SK-N-SH (cell line): Measurements from ENCODE around the gene FCER1G. TPM values are rescaled to one million over a fixed set of nuclear protein-coding genes. Genes with fewer than 3 reads are reported as not detected.
A peak's percentile ranks its signal among the peaks of the same experiment; 100 is the strongest.

Experiments
- CTCF ChIA-PET: fragments of 300-600, 350-600 bp; formaldehyde crosslinking; extraction: SDS; loops from one replicate; lab custom pipeline; 2021; lab: Yijun Ruan, JAX
- POLR2A ChIA-PET: fragments of 350-600 bp; sonication (Branson Sonifier 250); formaldehyde crosslinking; extraction: SDS; loops from one replicate; lab custom pipeline; 2020; ENCODE audit warnings: antibody characterized with exemption, inconsistent platforms; lab: Yijun Ruan, JAX
- DNase-seq: peaks from one replicate; pipeline ENCODE4 v3.0.0; 2012
- H2AFZ ChIP-seq: fragments of 200-600 bp; sonication (generic); 2 replicates; pipeline ENCODE4 v1.8.1; 2016; ENCODE audit warnings: antibody characterized with exemption, mild to moderate bottlenecking, low read depth
- H3F3A ChIP-seq: fragments of 200-600 bp; sonication (generic); replicated peaks from 2 replicates; pipeline ENCODE3; 2016; ENCODE audit warnings: antibody characterized with exemption, mild to moderate bottlenecking; ENCODE audit not compliant: insufficient read depth
- H3K27ac ChIP-seq, 2 experiments: fragments of 200-500 bp in 1 of 2; fragments of 200-600 bp in 1 of 2; sonication (Bioruptor generic) in 1 of 2; sonication (generic), shearing (Covaris generic) in 1 of 2; 2 replicates each; pipeline versions ENCODE4 v1.5.1 to v1.6.1; 2014 to 2016; ENCODE audit warnings: low read depth in 2 of 2, inconsistent platforms in 1 of 2, low read length in 1 of 2, mild to moderate bottlenecking in 1 of 2, mixed read lengths in 1 of 2
- H3K27me3 ChIP-seq: fragments of 200-600 bp; sonication (generic), shearing (Covaris generic); 2 replicates; pipeline ENCODE4 v1.6.1; 2016; ENCODE audit warnings: mixed run types; ENCODE audit not compliant: insufficient read depth
- H3K36me3 ChIP-seq, 2 experiments: fragments of 200-500 bp in 1 of 2; fragments of 200-600 bp in 1 of 2; sonication (Bioruptor generic) in 1 of 2; sonication (generic) in 1 of 2; replicated peaks in 1 of 2; 2 replicates each; pipeline versions ENCODE3 to v1.5.1; 2014 to 2016; ENCODE audit warnings: low read length in 1 of 2, mild to moderate bottlenecking in 1 of 2; ENCODE audit not compliant: insufficient read depth in 2 of 2, control insufficient read depth in 1 of 2
- H3K4me1 ChIP-seq, 2 experiments: fragments of 200-500 bp in 1 of 2; fragments of 200-600 bp in 1 of 2; sonication (Bioruptor generic) in 1 of 2; sonication (generic), shearing (Covaris generic) in 1 of 2; 2 replicates each; pipeline versions ENCODE4 v1.5.1 to v1.6.1; 2014 to 2016; ENCODE audit warnings: low read depth in 1 of 2, low read length in 1 of 2, mixed run types in 1 of 2; ENCODE audit not compliant: insufficient read depth in 2 of 2, control insufficient read depth in 1 of 2
- H3K4me2 ChIP-seq: fragments of 200-600 bp; sonication (generic), shearing (Covaris generic); 2 replicates; pipeline ENCODE4 v1.6.1; 2017; ENCODE audit warnings: mixed run types
- H3K4me3 ChIP-seq, 2 experiments: fragments of 200-500 bp in 1 of 2; fragments of 200-600 bp in 1 of 2; sonication (Bioruptor generic) in 1 of 2; sonication (generic), shearing (Covaris generic) in 1 of 2; 2 replicates each; pipeline versions ENCODE4 v1.5.1 to v1.8.1; 2014 to 2016; ENCODE audit warnings: low read depth in 2 of 2, inconsistent platforms in 1 of 2, low read length in 1 of 2, mild to moderate bottlenecking in 1 of 2, mixed read lengths in 1 of 2, moderate library complexity in 1 of 2
- H3K79me2 ChIP-seq: fragments of 200-600 bp; sonication (generic); 2 replicates; pipeline ENCODE4 v1.8.1; 2017; ENCODE audit warnings: mild to moderate bottlenecking; ENCODE audit not compliant: insufficient read depth
- H3K9ac ChIP-seq: fragments of 200-600 bp; sonication (generic); 2 replicates; pipeline ENCODE4 v1.6.1; 2017; ENCODE audit warnings: mixed run types
- H3K9me2 ChIP-seq: fragments of 200-600 bp; sonication (generic); 2 replicates; pipeline ENCODE4 v1.6.1; 2017; ENCODE audit warnings: mixed run types
- H3K9me3 ChIP-seq: fragments of 200-600 bp; sonication (generic); 2 replicates; pipeline ENCODE4 v1.6.1; 2017; ENCODE audit warnings: mixed run types, mild to moderate bottlenecking, moderate library complexity
- H4K20me1 ChIP-seq: fragments of 200-600 bp; sonication (generic); 2 replicates; pipeline ENCODE4 v1.6.1; 2017; ENCODE audit warnings: mild to moderate bottlenecking, mixed run types; ENCODE audit not compliant: insufficient read depth
- ELF1 ChIP-seq: IDR thresholded peaks from 2 replicates; pipeline ENCODE4 v1.4.0; 2012
- FOXJ3 ChIP-seq: sonication (generic); formaldehyde crosslinking; IDR thresholded peaks from 2 replicates; pipeline ENCODE4 v1.5.1; 2020; ENCODE audit warnings: mild to moderate bottlenecking, missing genetic modification reagents
- FOXM1 ChIP-seq: IDR thresholded peaks from 2 replicates; pipeline ENCODE4 v1.4.0; 2012; ENCODE audit warnings: low read depth, mild to moderate bottlenecking
- GABPA ChIP-seq: IDR thresholded peaks from 2 replicates; pipeline ENCODE4 v1.4.0; 2012; ENCODE audit warnings: low read depth, mild to moderate bottlenecking
- GATA2 ChIP-seq: sonication (generic); formaldehyde crosslinking; IDR thresholded peaks from 2 replicates; pipeline ENCODE4 v1.5.0; 2020; ENCODE audit warnings: mild to moderate bottlenecking, missing genetic modification reagents
- MEF2A ChIP-seq: IDR thresholded peaks from 2 replicates; pipeline ENCODE4 v1.4.0; 2012; ENCODE audit warnings: low read depth, borderline replicate concordance
- MXI1 ChIP-seq: IDR thresholded peaks from 2 replicates; pipeline ENCODE4 v1.6.1; 2012; ENCODE audit warnings: mild to moderate bottlenecking, low read depth, low read length, improper control_type of control experiment
- NFIC ChIP-seq: IDR thresholded peaks from 2 replicates; pipeline ENCODE4 v1.4.0; 2012; ENCODE audit warnings: borderline replicate concordance
- NRF1 ChIP-seq: IDR thresholded peaks from 2 replicates; pipeline ENCODE4 v1.6.1; 2012; ENCODE audit warnings: low read depth, mild to moderate bottlenecking, low read length
- POLR2AphosphoS5 ChIP-seq: IDR thresholded peaks from 2 replicates; pipeline ENCODE4 v1.6.1; 2012; ENCODE audit warnings: low read depth, low read length
- RCOR1 ChIP-seq: fragments of 150-350 bp; IDR thresholded peaks from 2 replicates; pipeline ENCODE4 v1.6.1; 2017; ENCODE audit warnings: antibody characterized with exemption, low read length
- RFX5 ChIP-seq: IDR thresholded peaks from 2 replicates; pipeline ENCODE4 v1.6.1; 2012; ENCODE audit warnings: mild to moderate bottlenecking, improper control_type of control experiment, low read length
- SMC3 ChIP-seq: IDR thresholded peaks from 2 replicates; pipeline ENCODE4 v1.6.1; 2012; ENCODE audit warnings: low read depth, low read length, improper control_type of control experiment
- WGBS: methylation state at CpG from one replicate; pipeline ENCODE4 v1.1.6; 2017; ENCODE audit warnings: low lambda C conversion rate; 5-methylcytosine and 5-hydroxymethylcytosine counted together
- polyA plus RNA-seq, 3 experiments: library from polyadenylated mRNA; depleted of rRNA; stranded (reverse); fragments of >200 nt; gene quantifications; 2 replicates each; pipeline ENCODE4 v1.2.3, GENCODE V29; 2012
- TF ChIP-seq, protein P1 (sequence below): fragments of 150-350 bp; IDR thresholded peaks from 2 replicates; pipeline ENCODE4 v1.6.1; 2017; ENCODE audit warnings: antibody characterized with exemption, low read length, low read depth, borderline replicate concordance
- TF ChIP-seq, protein P2 (sequence below): IDR thresholded peaks from 2 replicates; pipeline ENCODE4; 2012
- TF ChIP-seq, protein P3 (sequence below): IDR thresholded peaks from 2 replicates; pipeline ENCODE4 v1.4.0; 2012; ENCODE audit warnings: low read depth
- TF ChIP-seq, protein P4 (sequence below): fragments of 200-600 bp; sonication (generic); IDR thresholded peaks from 2 replicates; pipeline ENCODE4 v1.6.1; 2017; ENCODE audit warnings: antibody characterized with exemption, mild to moderate bottlenecking, moderate library complexity

The FCER1G gene
- polyA plus RNA-seq, 1 of the 3 experiments (the other 2 are of a cell fraction), result 0.61 TPM

DNA sequence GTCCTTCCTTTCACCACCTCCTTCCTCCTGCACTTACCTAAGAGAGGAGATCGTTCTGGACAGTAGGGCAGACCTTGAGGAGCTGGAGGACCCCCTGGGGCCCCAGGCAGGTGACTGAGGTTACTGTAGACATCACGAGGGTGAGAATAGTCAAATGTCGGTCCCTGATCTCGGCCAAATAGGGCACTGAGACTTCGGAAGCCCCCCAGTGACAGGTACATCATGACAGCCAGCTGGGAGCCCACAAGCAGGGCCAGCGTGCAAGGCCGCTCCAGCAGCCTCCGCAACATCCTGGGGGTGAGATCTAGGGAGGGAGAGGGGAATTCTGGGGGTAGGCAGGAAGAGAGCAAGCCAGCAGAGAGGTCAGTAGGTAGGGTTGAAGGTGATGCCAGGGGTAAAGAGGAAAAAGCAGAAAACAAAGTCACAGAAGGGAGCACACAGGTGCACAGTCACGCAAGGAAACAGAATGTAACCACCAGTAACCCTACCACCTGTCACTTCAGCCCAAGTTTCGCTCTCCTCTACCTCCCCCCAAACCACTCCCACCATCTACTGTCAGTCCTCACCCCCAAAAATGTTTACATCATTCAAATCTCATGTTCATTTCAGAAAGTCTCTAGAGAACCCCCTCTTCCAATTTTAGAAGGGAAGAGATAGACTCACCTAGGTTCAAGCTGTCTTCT lies 39.2 kb upstream of the FCER1G start (continued):
- TF ChIP-seq GATA2 (CRISPR knock-in tag), result no peak

DNA sequence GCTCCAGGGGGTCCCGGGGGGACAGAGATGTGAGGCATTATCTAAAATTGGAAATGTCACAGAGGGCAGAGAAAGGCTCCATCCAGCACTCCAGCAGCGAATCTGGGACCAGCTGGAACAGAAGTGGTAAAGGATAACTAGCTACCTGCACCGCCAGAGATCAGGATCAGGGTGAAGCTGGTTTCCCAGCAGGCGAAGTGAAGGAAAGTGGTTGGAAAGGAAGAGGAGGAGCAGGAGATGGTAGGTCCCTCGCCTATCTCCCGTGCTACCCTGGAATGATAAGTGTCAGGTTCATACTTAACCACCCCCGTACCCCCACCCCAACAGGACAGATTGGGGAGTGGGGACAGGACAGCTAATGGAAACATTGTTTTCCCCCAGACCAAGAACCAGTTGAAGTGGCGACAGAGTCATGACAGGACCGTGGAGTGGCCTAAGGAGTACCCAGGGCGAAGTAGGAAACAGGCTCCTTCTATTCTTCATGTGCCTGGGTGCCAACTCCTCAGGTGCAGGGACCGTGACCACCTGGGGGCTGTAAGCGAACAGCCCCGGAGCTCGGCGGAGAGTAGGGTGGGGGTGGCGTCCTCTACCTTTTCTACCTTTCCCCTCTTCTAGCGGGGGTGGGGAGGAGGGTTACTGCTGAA lies 38.5 kb upstream of the FCER1G start:
- H3K4me3 ChIP-seq, result peak overlapping the region; percentile 73
- CTCF ChIA-PET, result interaction anchor here (1.1 to 4.1 kb wide), 4 partner anchors 9 to 49 kb away, joined by 5 to 29 read pairs (median 5); partner anchors contain the start of genes NDUFS2, PPOX and TOMM40L
- POLR2A ChIA-PET, result interaction anchor here (1.4 kb wide), 1 partner anchor 11 kb away, joined by 11 read pairs; the partner anchor contains the start of gene PPOX
- peaks cover 17% of the 10 kb centered on the region for H3K79me2 ChIP-seq
- TF ChIP-seq, protein P1, sequence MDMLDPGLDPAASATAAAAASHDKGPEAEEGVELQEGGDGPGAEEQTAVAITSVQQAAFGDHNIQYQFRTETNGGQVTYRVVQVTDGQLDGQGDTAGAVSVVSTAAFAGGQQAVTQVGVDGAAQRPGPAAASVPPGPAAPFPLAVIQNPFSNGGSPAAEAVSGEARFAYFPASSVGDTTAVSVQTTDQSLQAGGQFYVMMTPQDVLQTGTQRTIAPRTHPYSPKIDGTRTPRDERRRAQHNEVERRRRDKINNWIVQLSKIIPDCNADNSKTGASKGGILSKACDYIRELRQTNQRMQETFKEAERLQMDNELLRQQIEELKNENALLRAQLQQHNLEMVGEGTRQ, result no peak
- TF ChIP-seq RFX5, result no peak
- no peak for TF ChIP-seq POLR2AphosphoS5
- TF ChIP-seq FOXM1, result no peak
- TF ChIP-seq NFIC, result no peak
- no peak for TF ChIP-seq MEF2A
- TF ChIP-seq ELF1, result no peak
- no peak for TF ChIP-seq MXI1
- no peak for TF ChIP-seq RCOR1
- TF ChIP-seq GABPA, result no peak
- no peak for TF ChIP-seq FOXJ3 (CRISPR knock-in tag)
- TF ChIP-seq, protein P2, sequence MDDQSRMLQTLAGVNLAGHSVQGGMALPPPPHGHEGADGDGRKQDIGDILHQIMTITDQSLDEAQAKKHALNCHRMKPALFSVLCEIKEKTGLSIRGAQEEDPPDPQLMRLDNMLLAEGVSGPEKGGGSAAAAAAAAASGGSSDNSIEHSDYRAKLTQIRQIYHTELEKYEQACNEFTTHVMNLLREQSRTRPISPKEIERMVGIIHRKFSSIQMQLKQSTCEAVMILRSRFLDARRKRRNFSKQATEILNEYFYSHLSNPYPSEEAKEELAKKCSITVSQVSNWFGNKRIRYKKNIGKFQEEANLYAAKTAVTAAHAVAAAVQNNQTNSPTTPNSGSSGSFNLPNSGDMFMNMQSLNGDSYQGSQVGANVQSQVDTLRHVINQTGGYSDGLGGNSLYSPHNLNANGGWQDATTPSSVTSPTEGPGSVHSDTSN, result no peak
- no peak for TF ChIP-seq NRF1
- TF ChIP-seq, protein P3, sequence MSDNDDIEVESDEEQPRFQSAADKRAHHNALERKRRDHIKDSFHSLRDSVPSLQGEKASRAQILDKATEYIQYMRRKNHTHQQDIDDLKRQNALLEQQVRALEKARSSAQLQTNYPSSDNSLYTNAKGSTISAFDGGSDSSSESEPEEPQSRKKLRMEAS, result no peak
- no peak for TF ChIP-seq SMC3
- TF ChIP-seq, protein P4, sequence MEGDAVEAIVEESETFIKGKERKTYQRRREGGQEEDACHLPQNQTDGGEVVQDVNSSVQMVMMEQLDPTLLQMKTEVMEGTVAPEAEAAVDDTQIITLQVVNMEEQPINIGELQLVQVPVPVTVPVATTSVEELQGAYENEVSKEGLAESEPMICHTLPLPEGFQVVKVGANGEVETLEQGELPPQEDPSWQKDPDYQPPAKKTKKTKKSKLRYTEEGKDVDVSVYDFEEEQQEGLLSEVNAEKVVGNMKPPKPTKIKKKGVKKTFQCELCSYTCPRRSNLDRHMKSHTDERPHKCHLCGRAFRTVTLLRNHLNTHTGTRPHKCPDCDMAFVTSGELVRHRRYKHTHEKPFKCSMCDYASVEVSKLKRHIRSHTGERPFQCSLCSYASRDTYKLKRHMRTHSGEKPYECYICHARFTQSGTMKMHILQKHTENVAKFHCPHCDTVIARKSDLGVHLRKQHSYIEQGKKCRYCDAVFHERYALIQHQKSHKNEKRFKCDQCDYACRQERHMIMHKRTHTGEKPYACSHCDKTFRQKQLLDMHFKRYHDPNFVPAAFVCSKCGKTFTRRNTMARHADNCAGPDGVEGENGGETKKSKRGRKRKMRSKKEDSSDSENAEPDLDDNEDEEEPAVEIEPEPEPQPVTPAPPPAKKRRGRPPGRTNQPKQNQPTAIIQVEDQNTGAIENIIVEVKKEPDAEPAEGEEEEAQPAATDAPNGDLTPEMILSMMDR, result no peak
- H4K20me1 ChIP-seq, result no peaks in the 10 kb centered on the region
- 13% methylated on average over 17 of the region's 17 CpGs for WGBS
- H3K27ac ChIP-seq, result peak overlapping the region in 1 of 2 experiments; percentile 77; a peak in 1 of 4 replicates
- no peaks in the 10 kb centered on the region for H3K9me2 ChIP-seq
- peaks cover 0 to 18% of the 10 kb centered on the region in 2 experiments; a peak in 1 of 4 replicates for H3K4me1 ChIP-seq
- H3K36me3 ChIP-seq, result peaks cover 29 to 37% of the 10 kb centered on the region in 2 experiments
- peak overlapping the region; percentile 87 for H2AFZ ChIP-seq
- H3F3A ChIP-seq, result peaks cover 5% of the 10 kb centered on the region
- peak overlapping the region; percentile 77 for H3K9ac ChIP-seq
- DNase-seq, result no peak
- H3K27me3 ChIP-seq, result no peaks in the 10 kb centered on the region
- peak overlapping the region; percentile 98 for H3K4me2 ChIP-seq
- H3K9me3 ChIP-seq, result no peaks in the 10 kb centered on the region
